Measurements from ENCODE around the gene RBM22.

RBM22 gene

GRCh38 chr5:150647275-150648251 is 53.3 kb downstream of the RBM22 start:
- TF ChIP-seq CTCF (IDR thresholded peaks at IDR 0.05): no peak

GRCh38 chr5:150645070-150645700 is 55.7 kb downstream of the RBM22 start:
- Histone ChIP-seq H3K27me3 (no peaks in the 10 kb centered on the region), H3K4me1 (ENCODE audit: control insufficient read depth in 1 of 2, insufficient read depth in 1 of 2, low read depth in 1 of 2, low read length in 1 of 2) (no peaks in the 10 kb centered on the region), H3K27ac (no peak overlapping the region), H3K4me3 (ENCODE audit: low read depth in 1 of 2, low read length in 1 of 2) (no peak overlapping the region), H3K9me3 (no peaks in the 10 kb centered on the region), H3K36me3 (no peaks in the 10 kb centered on the region)
- TF ChIP-seq CTCF (IDR thresholded peaks at IDR 0.05): no peak

More at GRCh38 chr5:150647275-150648251, 53.3 kb downstream of the RBM22 start:
- Histone ChIP-seq H3K27me3 (no peaks in the 10 kb centered on the region), H3K9me3 (no peaks in the 10 kb centered on the region), H3K4me1 (ENCODE audit: control insufficient read depth in 1 of 2, insufficient read depth in 1 of 2, low read depth in 1 of 2, low read length in 1 of 2) (no peaks in the 10 kb centered on the region), H3K36me3 (no peaks in the 10 kb centered on the region), H3K27ac (no peak overlapping the region), H3K4me3 (ENCODE audit: low read depth in 1 of 2, low read length in 1 of 2) (no peak overlapping the region)

GRCh38 chr5:150644514-150644913 is 56.3 kb downstream of the RBM22 start:
- no peak overlapping the region for H3K27ac ChIP-seq
- no peak overlapping the region for H3K4me3 ChIP-seq (ENCODE audit: low read depth in 1 of 2, low read length in 1 of 2)
- H3K9me3 ChIP-seq: no peaks in the 10 kb centered on the region
- H3K27me3 ChIP-seq: no peaks in the 10 kb centered on the region
- no peak for TF ChIP-seq CTCF (IDR thresholded peaks at IDR 0.05)
- H3K4me1 ChIP-seq (ENCODE audit: control insufficient read depth in 1 of 2, insufficient read depth in 1 of 2, low read depth in 1 of 2, low read length in 1 of 2): no peaks in the 10 kb centered on the region
- no peaks in the 10 kb centered on the region for H3K36me3 ChIP-seq

- H3K4me1 ChIP-seq (ENCODE audit: control insufficient read depth in 1 of 2, insufficient read depth in 1 of 2, low read depth in 1 of 2, low read length in 1 of 2): no peaks in the 10 kb centered on the region
Measured at GRCh38 chr5:150644058-150644457, 56.8 kb downstream of the RBM22 start.

More at GRCh38 chr5:150644058-150644457, 56.8 kb downstream of the RBM22 start:
- Histone ChIP-seq H3K36me3 (no peaks in the 10 kb centered on the region), H3K4me3 (ENCODE audit: low read depth in 1 of 2, low read length in 1 of 2) (no peak overlapping the region), H3K27me3 (no peaks in the 10 kb centered on the region), H3K27ac (no peak overlapping the region), H3K9me3 (no peaks in the 10 kb centered on the region)
- no peak for TF ChIP-seq CTCF (IDR thresholded peaks at IDR 0.05)

All from neutrophil (primary cell).